GM12892 (cell line): ENCODE data around the gene MRC1.

Source experiments
- POLR2A ChIP-seq: IDR thresholded peaks from 2 replicates; pipeline ENCODE4 v1.6.1; 2011; ENCODE audit warnings: low read depth, low read length, control low read depth
- POLR2AphosphoS5 ChIP-seq: IDR thresholded peaks from 2 replicates; pipeline ENCODE4 v1.6.1; 2011; ENCODE audit warnings: low read depth, low read length, control low read depth
- TAF1 ChIP-seq: IDR thresholded peaks from 2 replicates; pipeline ENCODE4 v1.6.1; 2011; ENCODE audit warnings: low read depth, mild to moderate bottlenecking, control low read depth, low read length, borderline replicate concordance

DNA sequence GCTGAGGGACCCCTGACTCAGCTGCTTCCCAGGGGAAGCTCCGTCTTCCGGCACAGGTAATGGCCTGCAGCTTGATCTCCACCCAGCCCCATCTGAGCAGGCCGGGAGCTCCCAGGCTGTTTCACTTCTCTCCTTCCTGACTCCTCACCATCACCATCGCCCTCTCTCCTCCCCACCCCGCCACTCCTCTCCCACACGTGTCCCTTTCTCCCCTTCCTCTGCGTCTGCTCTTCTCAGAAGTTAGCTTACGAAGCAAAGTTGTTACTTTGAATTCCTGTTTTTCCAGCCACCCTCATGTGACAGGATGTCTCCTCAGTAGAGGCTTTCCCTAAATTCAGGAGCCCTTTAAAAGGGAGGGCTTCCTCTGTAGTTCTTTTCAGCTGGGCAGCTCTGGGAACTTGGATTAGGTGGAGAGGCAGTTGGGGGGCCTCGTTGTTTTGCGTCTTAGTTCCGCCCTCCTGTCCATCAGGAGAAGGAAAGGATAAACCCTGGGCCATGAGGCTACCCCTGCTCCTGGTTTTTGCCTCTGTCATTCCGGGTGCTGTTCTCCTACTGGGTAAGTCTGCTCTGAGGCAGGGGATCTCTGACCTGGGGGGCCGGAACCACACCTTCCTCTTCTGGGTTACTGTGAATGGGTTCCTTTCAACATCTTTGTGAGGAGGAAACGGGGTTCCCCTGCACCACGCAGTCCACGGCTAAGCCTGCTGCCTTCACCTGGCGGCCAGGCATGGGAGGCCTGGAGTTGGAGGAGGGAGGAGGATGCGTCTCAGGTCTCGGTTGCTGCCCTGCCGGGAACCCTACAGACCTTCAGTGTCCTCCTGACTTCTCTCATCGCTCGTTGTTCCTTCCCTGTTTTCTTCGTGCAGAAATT, at the start of gene MRC1:
- TF ChIP-seq TAF1 = no peak
- TF ChIP-seq POLR2AphosphoS5 = no peak
- TF ChIP-seq POLR2A = no peak
